ENCODE measurements around the gene LRP6. TPM values are rescaled to one million over a fixed set of nuclear protein-coding genes. Genes with fewer than 3 reads are reported as not detected.
A peak's percentile ranks its signal among the peaks of the same experiment; 100 is the strongest.

Gene LRP6
- total RNA-seq, 1 donor from 2014 or later: 22.8 TPM

DNA sequence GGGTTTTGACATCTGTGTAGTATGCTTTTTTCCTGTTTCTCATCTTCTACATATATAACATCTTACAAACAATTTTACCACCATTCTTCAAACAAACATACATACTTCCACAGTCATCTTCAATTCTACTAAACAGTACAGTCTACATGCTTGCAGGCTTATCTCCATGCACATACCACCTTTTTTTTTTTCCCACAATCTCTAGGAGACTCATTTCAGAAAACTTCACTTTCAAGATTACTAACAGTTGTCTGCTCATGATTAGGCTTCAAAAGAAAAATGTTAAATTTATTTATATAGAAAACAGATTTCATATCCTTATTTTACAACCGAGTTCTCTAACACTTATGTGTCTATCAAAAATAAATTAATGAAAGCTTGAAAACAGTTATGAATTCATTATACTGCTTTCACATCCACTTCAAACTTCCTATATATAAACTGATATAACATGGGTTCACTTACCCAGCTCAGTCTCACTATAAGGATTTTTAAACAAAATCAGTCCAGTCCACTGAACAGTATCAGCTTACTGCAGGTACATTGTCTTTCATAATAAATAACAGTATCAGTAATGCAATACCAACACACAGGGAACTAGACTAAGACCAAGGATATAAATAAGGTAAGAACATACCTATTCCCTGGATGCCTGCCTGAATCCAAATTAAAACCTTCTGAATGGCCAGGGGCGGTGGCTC is 42.5 kb downstream of the LRP6 start:
- intact Hi-C loops (cut with DNase I): no loop called here
- ATAC-seq (ENCODE audit: poor library complexity): no peak
- no peak for DNase-seq

DNA sequence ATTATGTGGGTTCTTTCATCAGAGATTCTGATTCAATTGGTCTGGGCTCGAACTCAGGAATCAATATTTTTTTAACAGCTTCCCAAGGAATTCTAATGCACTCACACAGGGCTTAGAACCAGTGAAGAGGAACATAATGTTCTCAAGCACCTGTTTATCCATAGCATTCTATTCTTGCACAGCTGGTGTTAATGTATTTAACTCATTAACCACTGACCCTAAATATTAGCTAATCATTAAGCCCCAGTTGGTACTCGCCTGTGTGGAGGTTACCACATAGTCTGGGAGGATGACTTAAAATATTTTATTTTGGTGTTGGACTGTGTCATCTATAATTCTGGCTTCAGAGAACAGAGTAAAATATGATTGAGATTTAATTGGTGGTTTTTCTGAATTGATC is 45.3 kb downstream of the LRP6 start:
- ATAC-seq (ENCODE audit: poor library complexity) (no peak), DNase-seq (no peak)
- intact Hi-C loops (cut with DNase I): no loop called here

DNA sequence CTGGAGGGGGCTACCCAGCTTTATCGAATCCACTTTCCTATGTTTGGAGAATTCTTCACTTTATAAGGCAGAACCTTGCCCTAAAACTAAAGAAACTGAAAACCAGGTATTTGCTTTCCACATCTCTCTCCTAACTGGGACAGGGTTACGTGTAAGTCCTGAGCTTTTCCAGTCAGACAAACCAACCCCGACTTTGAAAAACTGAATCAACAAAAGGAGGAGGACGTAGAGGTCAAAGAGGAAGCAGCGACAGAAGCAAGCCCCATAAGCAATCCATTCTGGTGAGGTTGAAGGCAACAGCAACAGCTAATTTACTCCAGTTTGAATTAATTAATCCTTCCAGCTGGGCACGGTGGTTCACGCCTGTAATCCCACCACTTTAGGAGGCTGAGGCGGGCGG is 47.2 kb downstream of the LRP6 start:
- no peak for DNase-seq
- intact Hi-C loops (cut with DNase I): no loop called here
- no peak for ATAC-seq (ENCODE audit: poor library complexity)

DNA sequence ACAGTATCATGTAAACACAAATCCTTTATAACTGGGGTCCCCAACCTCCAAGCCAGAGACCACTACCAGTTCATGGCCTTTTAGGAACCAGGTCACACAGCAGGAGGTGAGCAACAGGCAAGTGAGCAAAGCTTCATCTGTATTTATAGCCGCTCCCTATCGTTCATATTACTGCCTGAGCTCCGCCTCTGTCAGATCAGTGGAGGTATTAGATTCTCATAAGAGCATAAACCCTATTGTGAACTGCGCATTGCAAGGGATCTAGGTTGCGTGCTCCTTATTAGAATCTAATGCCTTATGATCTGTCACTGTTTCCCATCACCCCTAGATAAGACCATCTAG is 49.9 kb downstream of the LRP6 start:
- ATAC-seq (ENCODE audit: poor library complexity): no peak
- DNase-seq: no peak
- intact Hi-C loops (cut with DNase I): no loop called here

DNA sequence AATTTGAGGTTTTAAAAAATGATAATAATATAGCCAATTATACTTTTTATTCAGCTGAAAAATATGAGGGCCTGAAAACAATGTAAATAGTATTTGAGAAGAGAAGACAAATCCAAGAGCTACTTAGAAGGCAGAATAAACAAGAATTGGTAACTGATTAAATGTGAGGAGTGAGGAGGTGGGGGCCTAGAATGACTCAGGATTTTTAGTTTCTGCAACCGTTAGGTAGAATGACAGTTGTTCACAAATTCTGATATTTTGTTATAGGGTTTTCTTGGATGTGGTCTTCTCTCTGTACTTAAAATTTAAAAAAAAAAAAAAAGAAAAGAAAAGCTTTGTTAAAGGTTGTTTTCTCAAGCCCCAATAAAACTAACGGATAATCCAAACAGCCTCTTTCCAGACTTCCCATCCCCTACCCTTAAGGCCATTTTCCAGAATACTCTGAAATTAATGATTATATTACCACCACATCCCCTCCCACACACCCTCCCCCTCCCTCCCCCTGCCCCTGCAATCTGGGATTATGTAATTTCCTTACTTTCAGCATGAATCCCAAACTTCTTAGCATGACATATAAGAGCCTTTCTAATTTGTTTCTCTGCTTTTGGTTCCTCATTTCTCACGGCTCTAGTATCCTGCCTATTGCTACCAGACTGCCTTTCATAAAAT is 50.4 kb downstream of the LRP6 start:
- intact Hi-C loops (cut with DNase I): no loop called here

DNA sequence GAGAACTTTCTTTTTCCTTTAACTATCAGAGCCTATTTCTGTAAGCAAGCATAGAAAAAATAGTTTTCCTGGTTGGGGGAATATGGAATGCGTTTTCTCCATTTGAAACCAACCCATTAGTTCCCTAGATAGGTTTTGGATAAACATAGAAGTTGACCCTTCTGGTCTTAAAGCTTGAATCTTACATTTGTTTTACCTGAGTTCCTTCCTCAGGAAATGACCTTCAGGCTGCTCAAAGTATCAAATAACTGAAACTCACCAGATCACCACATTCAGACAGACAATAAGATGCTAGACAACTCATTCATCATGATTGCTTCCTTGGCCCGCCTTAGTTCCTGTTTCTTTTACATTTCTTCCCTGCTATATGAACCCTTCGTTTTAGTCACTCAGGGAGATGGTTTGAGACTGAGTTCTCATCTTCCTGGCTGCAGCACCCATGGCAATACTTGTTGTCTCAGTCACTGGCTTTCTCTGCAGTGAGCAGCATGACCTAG is 52.2 kb downstream of the LRP6 start:
- no peak for ATAC-seq (ENCODE audit: poor library complexity)
- intact Hi-C loops (cut with DNase I): no loop called here
- no peak for DNase-seq

More for the DNA sequence above, 50.4 kb downstream of the LRP6 start:
- no peak for DNase-seq
- ATAC-seq (ENCODE audit: poor library complexity): no peak

DNA sequence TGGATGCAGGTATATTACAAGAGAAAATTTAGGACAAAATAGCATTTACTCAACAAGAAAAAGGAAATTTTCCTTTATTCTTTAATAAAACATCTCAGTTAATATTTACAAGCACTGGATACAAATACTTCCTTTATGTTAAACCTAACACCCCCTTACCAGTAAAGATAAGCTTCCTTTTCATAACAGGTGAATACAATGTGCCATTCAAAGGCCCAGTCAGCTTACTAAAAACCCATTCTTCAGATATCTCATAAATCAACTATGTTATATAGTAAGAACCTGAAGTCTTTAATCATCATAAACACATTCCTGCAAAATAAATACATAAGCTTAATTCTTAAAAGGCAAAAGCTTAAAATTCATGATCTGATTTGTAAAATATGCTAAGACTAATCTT is 52.6 kb downstream of the LRP6 start:
- intact Hi-C loops (cut with DNase I): no loop called here
- ATAC-seq (ENCODE audit: poor library complexity) (no peak), DNase-seq (no peak)

DNA sequence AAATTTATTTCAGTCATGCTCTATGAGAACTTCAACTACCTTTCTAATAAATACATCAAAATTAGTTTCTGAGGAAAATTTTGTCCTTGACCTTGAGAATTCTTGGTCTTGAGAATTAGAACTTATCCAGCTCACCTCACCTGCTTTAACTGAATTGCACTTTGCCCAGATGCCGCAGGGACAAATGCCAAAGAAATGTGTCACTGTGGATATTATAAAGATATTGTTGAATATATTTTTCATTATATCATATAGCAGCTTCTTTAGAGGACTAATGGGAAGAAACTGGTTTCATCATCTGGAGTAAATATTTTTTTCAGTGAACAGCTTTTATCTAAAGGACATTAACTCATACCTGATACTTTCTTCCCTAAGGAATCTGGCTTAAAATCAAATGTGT is 54.1 kb downstream of the LRP6 start:
- ATAC-seq (ENCODE audit: poor library complexity) (no peak), DNase-seq (no peak)
- intact Hi-C loops (cut with DNase I): no loop called here

DNA sequence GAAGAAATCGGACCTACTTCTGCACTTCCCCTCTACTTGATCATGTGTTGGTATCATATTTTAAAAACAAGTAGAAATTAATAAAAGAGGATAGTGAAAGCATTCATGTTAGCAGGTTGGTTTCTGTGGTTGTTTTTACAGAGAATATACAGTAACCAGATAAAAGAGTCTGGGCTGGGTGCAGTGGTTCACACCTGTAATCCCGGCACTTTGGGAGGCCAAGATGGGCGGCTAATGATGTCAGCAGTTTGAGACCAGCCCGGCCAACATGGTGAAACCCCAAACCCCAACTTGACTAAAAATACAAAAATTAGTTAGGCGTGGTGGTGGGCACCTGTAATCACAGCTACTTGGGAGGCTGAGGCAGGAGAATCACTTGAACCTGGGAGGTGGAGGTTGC is 55.9 kb downstream of the LRP6 start:
- intact Hi-C loops (cut with DNase I): no loop called here
- ATAC-seq (ENCODE audit: poor library complexity): no peak

DNA sequence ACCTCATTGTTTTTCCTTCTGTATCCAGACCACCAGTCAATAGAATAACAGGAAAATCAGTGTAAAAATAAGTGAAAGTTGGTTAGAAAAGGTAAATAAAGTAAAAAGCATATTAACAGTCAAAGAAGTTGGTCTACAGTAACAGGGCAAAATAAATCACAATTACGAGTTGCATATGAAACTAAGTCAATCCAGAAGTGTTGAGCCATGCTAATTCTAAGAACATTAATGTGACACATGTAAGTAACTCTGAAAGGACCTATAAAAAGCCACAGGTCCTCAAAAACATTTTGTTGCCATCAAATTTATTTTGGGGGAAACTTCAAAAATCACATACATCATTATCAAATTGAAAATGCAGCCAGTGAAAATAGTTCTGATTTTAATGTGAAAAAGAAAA is 56.4 kb downstream of the LRP6 start:
- intact Hi-C loops (cut with DNase I): no loop called here
- DNase-seq (no peak), ATAC-seq (ENCODE audit: poor library complexity) (no peak)

More for the DNA sequence above, 55.9 kb downstream of the LRP6 start:
- DNase-seq: no peak

DNA sequence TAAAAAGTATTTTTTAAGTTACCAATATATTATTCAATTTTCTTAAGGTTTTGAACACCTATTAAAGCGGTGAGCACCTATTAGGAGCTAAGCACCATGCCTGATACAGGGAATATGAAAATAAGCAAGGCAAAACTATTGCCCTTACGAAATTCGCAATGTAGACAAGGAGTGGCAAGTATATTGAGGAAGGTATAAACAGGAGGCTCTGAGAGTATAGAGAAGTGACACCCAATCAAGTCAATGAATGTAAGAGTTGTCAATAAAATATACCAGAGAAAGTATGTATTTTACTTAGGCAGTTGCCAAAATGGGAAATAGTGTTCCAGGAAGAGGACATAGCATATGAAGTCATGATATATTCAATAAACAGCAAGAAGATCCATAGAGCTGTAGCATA is 57.2 kb downstream of the LRP6 start:
- DNase-seq (no peak), ATAC-seq (ENCODE audit: poor library complexity) (no peak)
- intact Hi-C loops (cut with DNase I): no loop called here

DNA sequence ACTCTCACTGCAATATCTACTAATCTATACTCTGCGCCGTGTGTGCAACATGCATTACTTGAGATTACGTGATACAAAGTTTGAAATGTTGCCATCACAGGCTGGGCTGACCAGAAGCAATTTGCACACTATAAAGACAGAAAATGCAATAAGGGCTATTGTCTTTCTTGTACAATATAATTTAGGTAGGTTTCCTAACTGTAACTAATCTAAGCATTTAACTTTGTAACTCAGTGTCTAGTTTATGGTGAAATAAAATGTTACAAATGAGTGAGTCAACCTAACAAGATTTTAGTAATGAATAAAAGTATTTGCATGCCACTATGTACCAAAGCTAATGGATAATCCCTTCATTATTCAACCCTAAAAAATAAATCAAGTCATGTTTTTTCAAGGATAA is 57.8 kb downstream of the LRP6 start:
- DNase-seq: no peak
- ATAC-seq (ENCODE audit: poor library complexity): no peak
- intact Hi-C loops (cut with DNase I): no loop called here

DNA sequence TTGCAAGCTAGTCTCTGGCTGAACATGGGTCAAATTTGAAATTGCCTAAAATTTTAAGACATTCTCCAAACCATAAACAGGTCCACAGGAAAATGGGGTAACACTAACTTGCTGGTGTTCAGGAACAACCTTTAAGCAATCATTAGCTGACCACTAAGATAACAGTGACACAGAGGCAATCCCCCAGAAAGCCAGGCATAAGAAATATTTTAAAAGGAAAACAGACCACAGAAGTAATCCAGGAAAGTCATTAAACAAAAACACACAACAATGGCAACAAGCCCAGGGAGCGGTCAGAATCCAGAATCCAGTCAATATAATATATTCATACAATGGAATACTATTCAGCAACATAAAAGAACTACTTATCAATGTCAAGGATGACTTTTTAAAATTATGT is 59.1 kb downstream of the LRP6 start:
- DNase-seq: no peak
- no peak for ATAC-seq (ENCODE audit: poor library complexity)
- intact Hi-C loops (cut with DNase I): no loop called here

DNA sequence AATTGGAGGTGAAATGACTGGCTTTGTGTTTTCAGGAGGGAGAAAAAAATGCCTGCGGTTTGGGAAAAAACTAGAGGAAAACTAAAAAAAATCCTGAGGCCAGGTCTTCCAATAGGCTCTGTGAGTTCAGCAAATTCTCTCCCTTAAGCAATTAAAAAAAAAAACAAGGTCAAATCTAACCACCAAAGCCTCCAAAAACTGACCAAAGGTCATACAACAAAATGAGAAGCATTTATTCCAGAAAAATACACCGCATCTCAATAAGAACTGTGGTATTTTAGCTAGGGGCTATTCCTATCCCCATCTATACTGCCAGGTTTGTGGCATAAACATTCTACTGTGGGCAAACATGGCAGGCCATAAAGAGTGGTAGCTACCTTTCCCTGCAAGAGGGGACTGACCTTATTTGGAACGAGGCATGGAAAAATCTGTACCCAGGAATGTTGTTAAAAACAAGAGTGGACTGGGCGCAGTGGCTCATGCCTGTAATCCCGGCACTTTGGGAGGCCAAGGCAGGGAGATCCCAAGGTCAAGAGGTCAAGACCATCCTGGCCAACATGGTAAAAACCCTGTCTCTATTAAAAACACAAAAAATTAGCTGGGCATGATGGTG is 60.0 kb downstream of the LRP6 start:
- ATAC-seq (ENCODE audit: poor library complexity) (no peak), DNase-seq (no peak)
- intact Hi-C loops (cut with DNase I): no loop called here

DNA sequence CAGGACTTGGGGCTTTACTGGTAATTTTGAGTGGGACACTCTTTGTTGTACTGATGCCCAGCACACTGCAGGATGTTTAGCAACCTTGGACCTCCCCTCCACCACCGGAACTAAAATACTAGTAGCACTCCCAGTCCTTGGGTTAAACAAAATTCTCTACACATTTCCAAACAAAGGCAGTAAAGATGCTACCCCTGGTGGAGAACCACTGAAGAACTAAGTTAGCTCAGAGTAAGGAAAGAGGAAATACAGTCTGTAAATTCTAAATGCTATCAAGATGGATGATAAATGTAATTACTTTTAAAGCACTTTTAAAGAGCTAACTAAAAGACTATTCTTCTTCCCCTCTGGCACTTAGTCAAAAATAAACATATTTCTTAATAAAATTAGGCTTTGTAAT is 64.1 kb downstream of the LRP6 start:
- DNase-seq (no peak), ATAC-seq (ENCODE audit: poor library complexity) (no peak)
- intact Hi-C loops (cut with DNase I): no loop called here

DNA sequence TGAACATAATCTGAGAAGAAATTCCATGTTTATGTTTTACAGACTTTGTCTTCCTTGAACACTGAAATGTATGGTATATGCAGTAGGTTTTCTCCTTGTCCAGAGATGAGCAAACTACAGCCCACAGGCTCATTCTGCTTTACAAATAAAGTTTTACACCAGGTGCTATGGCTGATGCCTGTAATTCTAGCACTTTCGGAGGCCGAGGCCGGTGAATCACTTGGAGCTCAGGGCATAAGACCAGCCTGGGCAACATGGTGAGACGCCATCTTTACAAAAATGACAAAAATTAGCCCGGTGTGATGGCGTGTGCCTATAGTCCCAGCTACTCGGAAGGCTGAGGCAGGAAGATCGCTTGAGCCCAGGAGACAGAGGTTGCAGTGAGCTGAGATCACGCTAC is 64.7 kb downstream of the LRP6 start:
- ATAC-seq (ENCODE audit: poor library complexity): peak; percentile 49
- intact Hi-C loops (cut with DNase I): no loop called here
- DNase-seq: no peak

DNA sequence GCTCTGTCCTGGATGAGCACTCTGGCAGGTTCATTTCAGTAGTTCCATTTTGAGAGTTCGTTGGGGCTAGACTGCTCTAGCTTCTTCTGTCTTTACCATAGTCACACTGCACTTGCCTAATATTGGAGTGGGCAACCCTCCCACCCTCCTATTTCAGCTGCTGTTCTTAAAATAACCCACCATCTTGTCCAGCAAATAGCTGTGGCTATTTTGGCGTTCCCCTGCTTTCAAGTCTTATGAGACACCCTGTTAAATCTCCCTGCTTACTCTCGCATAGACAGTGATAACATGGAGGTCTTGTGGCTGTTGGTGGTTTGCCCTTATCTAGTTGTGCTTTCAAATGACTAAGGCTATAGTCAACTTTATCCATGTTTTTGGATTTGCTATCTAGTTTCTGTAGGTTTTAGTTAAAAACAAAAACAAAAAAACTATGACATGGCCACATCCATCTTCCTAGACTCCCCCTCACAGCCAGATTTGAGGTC is 65.5 kb downstream of the LRP6 start:
- ATAC-seq (ENCODE audit: poor library complexity) (peak; percentile 82), DNase-seq (no peak)
- intact Hi-C loops (cut with DNase I): no loop called here

DNA sequence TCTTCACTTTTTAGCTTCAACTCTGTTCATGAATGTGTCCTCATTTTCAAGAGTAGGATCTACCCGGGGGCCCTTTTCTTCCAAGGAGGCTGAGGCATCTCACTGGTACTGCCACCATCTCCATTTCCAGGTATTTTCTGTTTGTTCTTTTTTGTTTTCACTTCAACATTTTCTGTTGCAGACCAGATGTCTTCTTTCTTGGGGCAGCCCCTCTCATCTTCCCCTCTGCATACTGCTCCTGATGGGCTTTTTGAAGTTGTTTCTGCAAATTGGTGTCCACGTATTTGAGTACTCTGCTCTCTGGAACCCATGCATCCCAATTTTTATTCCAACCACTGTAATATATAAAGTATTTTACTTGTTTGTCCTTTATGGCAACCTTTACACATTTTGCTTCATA is 66.5 kb downstream of the LRP6 start:
- DNase-seq (no peak), ATAC-seq (ENCODE audit: poor library complexity) (no peak)
- intact Hi-C loops (cut with DNase I): no loop called here

DNA sequence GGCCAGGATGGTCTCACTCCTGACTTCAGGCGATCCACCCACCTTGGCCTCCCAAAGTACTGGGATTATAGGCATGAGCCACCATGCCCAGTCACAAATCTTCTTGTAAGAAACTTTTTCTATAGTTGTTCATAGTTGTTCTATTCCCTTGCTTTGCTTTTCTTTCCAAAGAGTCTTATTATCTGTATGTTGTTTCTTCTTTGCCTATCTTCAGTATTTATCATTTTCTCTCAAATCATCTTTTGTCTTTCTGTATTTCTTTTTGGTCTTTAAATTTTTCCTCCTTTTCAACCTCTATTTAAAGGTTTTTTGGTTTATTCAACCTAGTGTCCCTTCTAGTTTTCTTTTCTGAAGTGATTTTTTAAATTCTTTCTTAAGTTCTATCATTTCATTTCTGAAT is 68.7 kb downstream of the LRP6 start:
- DNase-seq (no peak), ATAC-seq (ENCODE audit: poor library complexity) (no peak)
- intact Hi-C loops (cut with DNase I): no loop called here

DNA sequence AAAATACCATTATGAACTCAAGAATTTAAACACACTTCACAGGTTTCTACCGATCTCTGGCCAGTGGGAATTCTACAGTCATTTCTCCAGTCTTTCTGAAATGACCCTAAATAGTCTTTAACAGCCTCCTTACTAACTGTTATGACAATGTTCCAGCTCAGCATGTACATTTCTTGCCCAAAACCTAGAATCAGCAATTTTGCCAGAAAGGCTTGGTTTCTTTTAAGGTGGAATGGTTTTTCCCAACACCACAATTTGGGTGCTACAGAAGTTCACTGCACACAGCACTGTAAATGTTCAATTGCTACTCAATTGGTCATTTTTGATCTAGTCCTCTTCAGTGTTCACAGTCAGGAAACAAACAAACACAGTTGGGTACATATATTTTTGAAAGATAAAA is 69.7 kb downstream of the LRP6 start:
- intact Hi-C loops (cut with DNase I): no loop called here
- ATAC-seq (ENCODE audit: poor library complexity) (no peak), DNase-seq (no peak)
